Skeletal muscle satellite cell (primary cell): ENCODE results near the gene ESYT3.
"Not testable (repeated sequence)": the region's sequence is repeated elsewhere in the genome, so short reads cannot be mapped to it uniquely, and the experiment has no call there.

ENCODE experiments used
- H3K27me3 ChIP-seq: 2 replicates; pipeline ENCODE4 v1.7.0; 2013; ENCODE audit warnings: low read length; ENCODE audit not compliant: control insufficient read depth, insufficient read depth
- H3K36me3 ChIP-seq: 2 replicates; pipeline ENCODE4 v1.7.0; 2013; ENCODE audit warnings: mild to moderate bottlenecking, control low read depth, low read length; ENCODE audit not compliant: insufficient read depth
- H3K4me1 ChIP-seq: 2 replicates; pipeline ENCODE4 v1.7.0; 2013; ENCODE audit warnings: low read length; ENCODE audit not compliant: control insufficient read depth, insufficient read depth
- H3K4me2 ChIP-seq: 2 replicates; pipeline ENCODE4 v1.7.0; 2013; ENCODE audit warnings: mild to moderate bottlenecking, low read length
- H3K4me3 ChIP-seq: 2 replicates; pipeline ENCODE4 v1.7.0; 2013; ENCODE audit warnings: low read length
- H3K9ac ChIP-seq: 2 replicates; pipeline ENCODE4 v1.7.0; 2013; ENCODE audit warnings: mild to moderate bottlenecking, low read depth, low read length, moderate library complexity
- H3K9me3 ChIP-seq: replicated peaks from 2 replicates; pipeline ENCODE4 v1.7.0; 2013; ENCODE audit warnings: mild to moderate bottlenecking, control low read depth, low read length

Gene ESYT3

DNA sequence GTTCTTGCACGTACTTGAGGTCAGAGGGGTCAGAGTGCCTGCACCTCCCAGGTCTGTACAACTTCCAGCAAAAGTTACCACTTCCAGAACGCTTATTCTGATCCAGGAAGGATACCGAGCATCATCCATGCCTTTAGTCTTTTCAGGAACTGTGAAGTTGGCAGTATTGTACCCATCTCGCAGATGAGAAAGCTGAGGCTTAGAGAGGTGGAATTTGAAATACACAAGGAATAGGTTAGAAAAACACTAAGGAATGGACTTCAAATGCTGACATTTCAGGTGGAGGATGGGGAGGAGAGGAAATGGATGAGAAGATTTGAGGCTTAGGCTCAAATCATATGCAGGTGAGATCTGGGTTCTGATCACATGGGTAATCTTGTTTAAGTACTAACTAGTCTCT, 11.2 kb downstream of the ESYT3 start:
- H3K27me3 ChIP-seq: no peaks in the 10 kb centered on the region
- H3K4me2 ChIP-seq: no peak overlapping the region
- no peaks in the 10 kb centered on the region for H3K36me3 ChIP-seq
- H3K9me3 ChIP-seq: no peaks in the 10 kb centered on the region
- no peak overlapping the region for H3K9ac ChIP-seq
- H3K4me1 ChIP-seq: peaks cover 19% of the 10 kb centered on the region
- H3K4me3 ChIP-seq: no peak overlapping the region

- no peaks in the 10 kb centered on the region for H3K9me3 ChIP-seq
- H3K36me3 ChIP-seq: no peaks in the 10 kb centered on the region
- H3K4me2 ChIP-seq: no peak overlapping the region
- no peaks in the 10 kb centered on the region for H3K4me1 ChIP-seq
- H3K4me3 ChIP-seq: no peak overlapping the region
- no peaks in the 10 kb centered on the region for H3K27me3 ChIP-seq
- H3K9ac ChIP-seq: no peak overlapping the region
Observed at GRCh38 chr3:138448631-138449030, 14.2 kb downstream of the ESYT3 start.

- Histone ChIP-seq H3K36me3 (no peaks in the 10 kb centered on the region), H3K9ac (no peak overlapping the region), H3K4me3 (no peak overlapping the region), H3K4me1 (no peaks in the 10 kb centered on the region), H3K4me2 (no peak overlapping the region), H3K9me3 (no peaks in the 10 kb centered on the region), H3K27me3 (no peaks in the 10 kb centered on the region)
Observed at GRCh38 chr3:138449490-138449889, 15.1 kb downstream of the ESYT3 start.

- H3K4me1 ChIP-seq: no peaks in the 10 kb centered on the region
- no peaks in the 10 kb centered on the region for H3K9me3 ChIP-seq
- H3K9ac ChIP-seq: no peak overlapping the region
- no peaks in the 10 kb centered on the region for H3K36me3 ChIP-seq
- peaks cover 3% of the 10 kb centered on the region for H3K27me3 ChIP-seq
- H3K4me2 ChIP-seq: no peak overlapping the region
- H3K4me3 ChIP-seq: no peak overlapping the region
Observed at GRCh38 chr3:138450181-138450580, 15.8 kb downstream of the ESYT3 start.

DNA sequence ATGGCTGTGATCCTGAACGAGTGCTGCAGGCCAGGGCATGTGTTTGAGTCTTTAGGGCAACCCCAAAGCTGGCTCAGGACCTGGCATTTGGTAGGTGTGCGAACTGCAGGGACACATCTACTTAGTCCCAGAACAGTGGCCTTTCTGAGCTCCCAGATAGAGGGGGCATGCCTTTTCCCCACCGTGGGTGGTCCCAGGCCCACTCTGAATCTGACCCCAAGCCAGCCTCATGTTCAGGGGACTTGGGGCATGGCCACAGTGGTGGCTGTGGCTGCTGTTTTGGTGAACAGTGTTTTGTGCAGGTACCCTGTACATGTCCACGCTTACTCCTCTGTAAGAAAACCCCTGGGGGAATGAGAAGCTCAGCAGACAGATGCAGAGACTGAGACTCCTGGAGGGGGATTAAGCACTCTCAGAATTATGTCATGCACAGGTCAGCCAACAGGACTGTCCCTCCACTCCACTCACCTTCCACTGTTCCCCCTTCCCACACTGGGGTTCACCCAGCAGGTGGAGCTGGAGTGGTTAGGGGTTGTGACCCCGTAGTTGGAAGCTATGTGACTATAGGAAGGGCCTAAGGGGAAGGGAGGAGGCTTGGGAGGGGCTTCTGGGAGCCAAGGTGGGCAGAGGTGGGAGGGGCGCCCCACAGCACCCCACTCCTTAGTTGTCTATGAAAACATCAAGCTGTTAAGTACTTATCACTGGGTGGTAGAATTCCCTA, 16.4 kb downstream of the ESYT3 start:
- Histone ChIP-seq H3K9ac (no peak overlapping the region), H3K4me3 (no peak overlapping the region), H3K36me3 (no peaks in the 10 kb centered on the region), H3K4me2 (no peak overlapping the region), H3K9me3 (no peaks in the 10 kb centered on the region), H3K4me1 (no peaks in the 10 kb centered on the region), H3K27me3 (peaks cover 4% of the 10 kb centered on the region)

GRCh38 chr3:138451595-138452162, 17.3 kb downstream of the ESYT3 start:
- no peak overlapping the region for H3K9ac ChIP-seq
- H3K4me2 ChIP-seq: no peak overlapping the region
- no peak overlapping the region for H3K4me3 ChIP-seq
- H3K4me1 ChIP-seq: no peaks in the 10 kb centered on the region
- H3K27me3 ChIP-seq: peaks cover 4% of the 10 kb centered on the region
- no peaks in the 10 kb centered on the region for H3K36me3 ChIP-seq
- no peaks in the 10 kb centered on the region for H3K9me3 ChIP-seq

DNA sequence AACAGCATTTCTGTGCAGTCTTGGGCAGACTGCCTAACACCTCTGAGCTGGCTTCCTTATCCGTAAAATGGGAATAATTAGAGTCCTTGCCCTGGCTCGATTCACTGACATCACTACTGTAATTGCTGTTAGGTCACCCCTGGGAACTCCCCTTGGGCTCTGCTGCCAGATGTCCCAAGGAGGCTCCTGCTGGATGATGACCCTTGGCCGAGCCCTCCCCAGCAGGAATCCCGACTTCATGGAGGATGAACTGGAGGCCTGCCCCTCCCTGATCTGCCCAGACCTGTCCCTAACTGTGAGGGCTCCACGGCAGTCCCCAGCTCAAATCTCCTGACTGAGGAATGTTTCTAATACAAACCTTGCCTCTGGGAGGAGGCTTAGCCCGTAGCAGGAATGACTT, 18.0 kb downstream of the ESYT3 start:
- Histone ChIP-seq H3K4me1 (no peaks in the 10 kb centered on the region), H3K9ac (no peak overlapping the region), H3K4me2 (no peak overlapping the region), H3K36me3 (no peaks in the 10 kb centered on the region), H3K27me3 (peaks cover 4% of the 10 kb centered on the region), H3K9me3 (no peaks in the 10 kb centered on the region), H3K4me3 (no peak overlapping the region)

GRCh38 chr3:138453940-138454339, 19.5 kb downstream of the ESYT3 start:
- H3K27me3 ChIP-seq, H3K4me1 ChIP-seq, H3K4me3 ChIP-seq, H3K9me3 ChIP-seq, H3K4me2 ChIP-seq, H3K9ac ChIP-seq, H3K36me3 ChIP-seq: not testable (repeated sequence)

GRCh38 chr3:138455801-138456716, 21.6 kb downstream of the ESYT3 start:
- peaks cover 4% of the 10 kb centered on the region for H3K27me3 ChIP-seq
- H3K4me2 ChIP-seq: no peak overlapping the region
- H3K4me1 ChIP-seq: peaks cover 4% of the 10 kb centered on the region
- no peaks in the 10 kb centered on the region for H3K9me3 ChIP-seq
- no peak overlapping the region for H3K9ac ChIP-seq
- no peaks in the 10 kb centered on the region for H3K36me3 ChIP-seq
- H3K4me3 ChIP-seq: no peak overlapping the region

DNA sequence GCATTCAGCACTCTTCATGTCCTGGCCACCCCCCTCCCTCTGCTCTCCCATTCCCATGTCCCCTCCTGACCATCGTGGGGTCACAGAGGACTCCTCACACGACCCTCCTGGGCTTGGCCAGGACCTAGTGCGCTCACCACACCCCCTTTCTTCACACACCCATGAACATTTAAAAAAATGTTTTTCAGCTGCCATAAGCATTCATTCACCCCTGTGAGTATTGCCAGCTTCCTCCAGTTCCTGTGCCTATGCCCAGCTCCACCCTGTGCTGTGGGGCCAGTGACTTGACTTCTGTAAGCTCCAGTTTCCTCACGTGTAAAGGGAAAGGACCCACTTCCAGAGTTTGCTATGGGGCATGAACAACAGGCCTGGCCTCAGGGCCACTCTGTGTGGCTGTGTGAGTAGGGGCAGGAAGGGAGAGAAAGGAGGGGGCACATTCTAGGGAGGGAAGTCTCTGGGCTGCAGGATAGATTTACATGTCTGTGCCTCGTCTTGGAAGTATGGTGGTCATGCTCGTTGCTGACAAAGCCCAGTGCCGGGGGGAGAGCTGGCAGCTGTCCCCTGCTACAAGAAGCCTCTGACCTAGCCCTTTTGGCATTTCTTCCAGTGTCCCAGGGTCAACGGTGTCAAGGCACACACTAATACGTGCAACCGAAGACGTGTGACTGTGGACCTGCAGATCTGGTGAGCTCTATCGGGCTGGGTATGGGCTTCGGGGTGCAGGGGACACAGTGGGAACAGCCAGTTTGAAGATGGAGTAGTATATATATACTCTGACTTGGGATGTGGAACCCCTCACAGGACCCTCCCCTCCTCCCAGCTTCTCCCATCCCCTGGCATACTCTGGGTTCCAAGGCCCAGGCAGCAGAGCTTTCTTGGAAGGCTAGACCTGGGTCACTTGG, 22.8 kb downstream of the ESYT3 start:
- Histone ChIP-seq H3K4me2 (no peak overlapping the region), H3K4me1 (peaks cover 7% of the 10 kb centered on the region), H3K9me3 (no peaks in the 10 kb centered on the region), H3K27me3 (peaks cover 4% of the 10 kb centered on the region), H3K9ac (no peak overlapping the region), H3K36me3 (no peaks in the 10 kb centered on the region), H3K4me3 (no peak overlapping the region)
